Loucy (cell line): ENCODE measurements around the gene STUB1.

Experiments used
- H2AFZ ChIP-seq: fragments of 200-600 bp; sonication (generic); 2 replicates; pipeline ENCODE4 v1.6.0; 2016; ENCODE audit warnings: antibody characterized with exemption, mild to moderate bottlenecking, low read length, moderate library complexity
- H3F3A ChIP-seq: fragments of 200-600 bp; 2 replicates; pipeline ENCODE4 v1.6.0; 2016; ENCODE audit warnings: antibody characterized with exemption, low read depth, mild to moderate bottlenecking
- H3K27me3 ChIP-seq: fragments of 200-600 bp; sonication (generic); 2 replicates; pipeline ENCODE4 v1.6.1; 2014; ENCODE audit warnings: low read length, mild to moderate bottlenecking; ENCODE audit not compliant: insufficient read depth, poor library complexity, severe bottlenecking
- H3K36me3 ChIP-seq: fragments of 200-600 bp; sonication (generic); 2 replicates; pipeline ENCODE4 v1.6.1; 2016; ENCODE audit warnings: low read length; ENCODE audit not compliant: insufficient read depth
- H3K4me1 ChIP-seq: fragments of 200-600 bp; sonication (generic); 2 replicates; pipeline ENCODE4 v1.5.1; 2014; ENCODE audit warnings: low read length, mild to moderate bottlenecking; ENCODE audit not compliant: insufficient read depth, poor library complexity, severe bottlenecking
- H3K4me2 ChIP-seq: fragments of 200-600 bp; sonication (generic); 2 replicates; pipeline ENCODE4 v1.6.0; 2014; ENCODE audit warnings: antibody characterized with exemption, low read length, low read depth, mild to moderate bottlenecking; ENCODE audit not compliant: poor library complexity, severe bottlenecking
- H3K4me3 ChIP-seq: fragments of 200-600 bp; sonication (generic); 2 replicates; pipeline ENCODE4 v1.5.1; 2014; ENCODE audit warnings: low read length, mild to moderate bottlenecking, mixed read lengths; ENCODE audit not compliant: poor library complexity, severe bottlenecking
- H3K79me2 ChIP-seq: fragments of 200-600 bp; sonication (generic); 2 replicates; pipeline ENCODE4 v1.6.1; 2014; ENCODE audit warnings: low read length; ENCODE audit not compliant: insufficient read depth
- H3K9ac ChIP-seq: fragments of 200-600 bp; sonication (generic); 2 replicates; pipeline ENCODE4 v1.6.0; 2014; ENCODE audit warnings: mild to moderate bottlenecking, low read depth, low read length, moderate library complexity; ENCODE audit not compliant: poor library complexity, severe bottlenecking
- H3K9me2 ChIP-seq: fragments of 200-600 bp; sonication (generic); replicated peaks from 2 replicates; pipeline ENCODE4 v1.6.1; 2016; ENCODE audit warnings: low read depth, low read length, mixed read lengths
- H3K9me3 ChIP-seq: fragments of 200-600 bp; sonication (generic); 2 replicates; pipeline ENCODE4 v1.6.1; 2014; ENCODE audit warnings: mild to moderate bottlenecking, antibody characterized with exemption, low read length, low read depth; ENCODE audit not compliant: insufficient read depth
- H4K20me1 ChIP-seq: fragments of 200-600 bp; sonication (generic); 2 replicates; pipeline ENCODE4 v1.6.0; 2014; ENCODE audit warnings: antibody characterized with exemption, low read length, mild to moderate bottlenecking; ENCODE audit not compliant: insufficient read depth, poor library complexity, severe bottlenecking
- EZH2phosphoT487 ChIP-seq: fragments of 200-600 bp; IDR thresholded peaks from 2 replicates; pipeline ENCODE4 v1.6.1; 2018; ENCODE audit warnings: antibody characterized with exemption, mild to moderate bottlenecking, moderate library complexity, borderline replicate concordance
- TF ChIP-seq, protein P1 (sequence below): fragments of 200-600 bp; sonication (generic); conservative IDR thresholded peaks from 2 replicates; pipeline ENCODE4 v1.5.1; 2014; ENCODE audit warnings: mild to moderate bottlenecking, antibody characterized with exemption, low read length

STUB1 gene

DNA sequence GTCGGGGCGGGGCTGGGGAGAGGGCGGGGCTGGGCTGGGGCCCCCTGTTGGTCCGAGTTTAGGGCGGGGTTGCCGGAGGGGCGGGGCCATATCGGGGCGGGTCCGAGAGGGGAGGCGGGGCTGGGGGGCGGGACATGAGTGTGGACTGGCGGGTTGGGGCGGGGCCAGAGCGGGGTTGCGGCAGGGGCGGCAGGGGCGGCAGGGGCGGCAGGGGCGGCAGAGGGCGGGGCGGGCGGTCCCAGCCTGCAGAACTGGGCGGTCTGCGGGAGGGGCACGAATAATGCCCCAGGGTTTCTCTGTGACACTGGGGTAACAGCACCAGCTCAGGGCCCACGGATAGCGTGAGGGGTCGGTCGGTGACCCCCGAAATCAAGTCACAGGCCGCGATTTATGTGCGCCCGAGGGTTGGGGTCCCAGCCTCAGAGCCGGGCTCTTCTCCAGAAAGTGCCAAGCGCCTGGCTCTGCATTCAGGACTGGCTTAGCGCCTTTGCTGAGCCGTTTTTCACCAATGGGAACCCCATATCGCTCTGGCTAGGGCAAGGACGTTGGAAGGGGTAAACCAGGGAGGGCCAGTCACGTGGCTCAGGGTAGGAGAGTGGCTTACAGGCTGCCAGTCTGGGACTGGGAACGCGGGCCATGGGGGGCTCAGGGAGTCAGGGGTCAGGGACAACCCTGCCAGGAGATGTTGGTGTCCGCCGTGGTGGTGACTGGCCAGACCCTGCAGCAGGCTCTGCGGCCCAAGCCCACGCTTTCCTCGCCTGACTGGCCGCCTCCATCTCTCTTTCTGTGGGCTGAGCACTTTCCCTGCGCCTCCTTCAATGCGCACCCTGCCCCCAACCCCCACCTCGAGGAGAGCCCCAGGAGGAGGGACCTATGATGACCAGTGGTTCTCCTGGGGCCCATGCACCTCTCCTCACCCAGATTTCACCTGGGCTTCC lies 42.9 kb upstream of the STUB1 start:
- no peak for TF ChIP-seq EZH2phosphoT487
- TF ChIP-seq, protein P1, sequence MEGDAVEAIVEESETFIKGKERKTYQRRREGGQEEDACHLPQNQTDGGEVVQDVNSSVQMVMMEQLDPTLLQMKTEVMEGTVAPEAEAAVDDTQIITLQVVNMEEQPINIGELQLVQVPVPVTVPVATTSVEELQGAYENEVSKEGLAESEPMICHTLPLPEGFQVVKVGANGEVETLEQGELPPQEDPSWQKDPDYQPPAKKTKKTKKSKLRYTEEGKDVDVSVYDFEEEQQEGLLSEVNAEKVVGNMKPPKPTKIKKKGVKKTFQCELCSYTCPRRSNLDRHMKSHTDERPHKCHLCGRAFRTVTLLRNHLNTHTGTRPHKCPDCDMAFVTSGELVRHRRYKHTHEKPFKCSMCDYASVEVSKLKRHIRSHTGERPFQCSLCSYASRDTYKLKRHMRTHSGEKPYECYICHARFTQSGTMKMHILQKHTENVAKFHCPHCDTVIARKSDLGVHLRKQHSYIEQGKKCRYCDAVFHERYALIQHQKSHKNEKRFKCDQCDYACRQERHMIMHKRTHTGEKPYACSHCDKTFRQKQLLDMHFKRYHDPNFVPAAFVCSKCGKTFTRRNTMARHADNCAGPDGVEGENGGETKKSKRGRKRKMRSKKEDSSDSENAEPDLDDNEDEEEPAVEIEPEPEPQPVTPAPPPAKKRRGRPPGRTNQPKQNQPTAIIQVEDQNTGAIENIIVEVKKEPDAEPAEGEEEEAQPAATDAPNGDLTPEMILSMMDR, result no peak
- Histone ChIP-seq H3K79me2 (peaks cover 14% of the 10 kb centered on the region), H3K9me2 (no peaks in the 10 kb centered on the region), H3K9me3 (no peaks in the 10 kb centered on the region), H3K27me3 (no peaks in the 10 kb centered on the region), H3K36me3 (no peaks in the 10 kb centered on the region), H3K4me1 (no peaks in the 10 kb centered on the region), H3F3A (no peaks in the 10 kb centered on the region), H4K20me1 (no peaks in the 10 kb centered on the region), H3K4me3 (peak overlapping the region; percentile 90), H2AFZ (peak overlapping the region; percentile 90), H3K4me2 (peak overlapping the region; percentile 74), H3K9ac (peak overlapping the region; percentile 83)

DNA sequence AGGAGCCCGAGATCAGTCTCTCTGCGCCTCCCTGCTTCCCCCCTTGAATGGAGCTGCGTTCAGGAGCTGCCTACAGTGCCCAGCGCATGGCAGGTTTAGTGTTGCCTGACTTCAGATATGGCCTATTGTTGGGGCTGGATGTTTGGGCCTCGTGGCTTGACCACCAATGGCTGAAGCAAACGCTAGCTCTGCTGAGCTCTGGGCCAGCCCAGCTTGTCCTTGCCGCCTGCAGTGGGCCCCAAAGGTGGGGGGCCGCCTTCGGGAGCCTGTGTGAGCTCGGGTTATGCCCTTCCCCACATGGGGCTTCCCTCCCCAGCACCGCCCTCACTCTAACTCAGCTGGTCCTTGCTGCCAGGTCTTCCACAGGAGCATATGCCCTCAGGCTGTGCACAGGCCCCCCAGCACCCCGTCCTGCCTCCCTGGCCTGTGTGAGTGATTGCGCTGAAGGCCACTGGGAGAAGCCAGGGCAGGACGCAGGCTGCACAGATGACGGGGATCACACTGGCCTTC lies 42.1 kb upstream of the STUB1 start:
- H3K79me2 ChIP-seq, result peaks cover 19% of the 10 kb centered on the region
- no peak for TF ChIP-seq EZH2phosphoT487
- TF ChIP-seq, protein P1, result no peak
- H3K36me3 ChIP-seq, result no peaks in the 10 kb centered on the region
- peak overlapping the region; percentile 75 for H3K4me3 ChIP-seq
- no peaks in the 10 kb centered on the region for H3K9me2 ChIP-seq
- H3K9ac ChIP-seq, result no peak overlapping the region
- H3F3A ChIP-seq, result no peaks in the 10 kb centered on the region
- H3K9me3 ChIP-seq, result no peaks in the 10 kb centered on the region
- no peak overlapping the region for H2AFZ ChIP-seq
- peak overlapping the region; percentile 74 for H3K4me2 ChIP-seq
- H4K20me1 ChIP-seq, result no peaks in the 10 kb centered on the region
- H3K4me1 ChIP-seq, result peaks cover 5% of the 10 kb centered on the region
- no peaks in the 10 kb centered on the region for H3K27me3 ChIP-seq

DNA sequence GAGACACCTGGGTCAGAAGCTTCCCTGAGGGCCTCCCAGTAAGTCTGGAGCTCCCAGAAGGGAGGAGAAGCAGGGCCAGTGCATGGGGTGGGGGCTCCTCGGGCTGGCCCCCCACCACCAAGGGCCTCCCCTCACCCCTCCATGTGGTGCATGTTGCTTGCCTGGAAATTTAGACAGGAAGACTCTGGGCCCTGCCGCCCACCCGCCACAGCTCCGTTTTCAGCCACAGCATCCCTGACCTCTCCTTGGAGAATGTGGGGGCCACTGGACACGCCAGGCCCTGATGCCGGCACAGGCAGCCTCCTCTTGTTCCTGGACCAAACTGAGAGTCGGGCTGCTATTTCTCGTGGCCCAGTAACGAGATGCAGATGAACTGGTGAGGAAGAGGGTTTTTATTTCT lies 41.4 kb upstream of the STUB1 start:
- Histone ChIP-seq H4K20me1 (no peaks in the 10 kb centered on the region), H3K27me3 (no peaks in the 10 kb centered on the region), H3K4me3 (no peak overlapping the region), H3K4me2 (no peak overlapping the region), H3K79me2 (peaks cover 19% of the 10 kb centered on the region), H3K36me3 (no peaks in the 10 kb centered on the region), H2AFZ (no peak overlapping the region), H3K9ac (no peak overlapping the region), H3F3A (no peaks in the 10 kb centered on the region), H3K4me1 (peaks cover 6% of the 10 kb centered on the region), H3K9me2 (no peaks in the 10 kb centered on the region), H3K9me3 (no peaks in the 10 kb centered on the region)
- TF ChIP-seq EZH2phosphoT487, result no peak
- TF ChIP-seq, protein P1, result no peak
